CD4-positive, alpha-beta T cell (primary cell): ENCODE results near the gene TNXB. TPM values are rescaled to one million over a fixed set of nuclear protein-coding genes. Genes with fewer than 3 reads are reported as not detected.

Source experiments
- ATAC-seq: fragments of 200-7000 bp; cut with Tn5 transposase; one replicate; pipeline ENCODE4 v1.10.0; 2022; ENCODE audit warnings: mild to moderate bottlenecking; ENCODE audit not compliant: poor library complexity
- CTCF ChIA-PET: fragments of 350-600 bp; sonication (Branson Sonifier 250); formaldehyde crosslinking; loops from one replicate; lab custom pipeline; 2021; ENCODE audit warnings: antibody characterized with exemption, inconsistent platforms; lab: Charles Lee
- POLR2A ChIA-PET: fragments of 350-600 bp; sonication (Branson Sonifier 250); formaldehyde crosslinking; loops from one replicate; lab custom pipeline; 2021; ENCODE audit warnings: antibody characterized with exemption, inconsistent platforms; lab: Charles Lee
- DNase-seq, 14 experiments: peaks; one replicate each; pipeline ENCODE4 v3.0.0-alpha.2; 2013 to 2020; ENCODE audit warnings: mixed read lengths in 2 of 14
- H3K27ac ChIP-seq, 2 donors: one replicate each; pipeline versions ENCODE4 v1.5.1 to v1.7.0; 2013; ENCODE audit warnings: low read length in 2 of 2, low read depth in 1 of 2, mild to moderate bottlenecking in 1 of 2
- H3K27me3 ChIP-seq, 2 experiments: 1 replicate in 1 of 2; 2 replicates in 1 of 2; pipeline versions ENCODE4 v1.6.1 to v1.7.0; 2013; ENCODE audit warnings: low read length in 2 of 2, control low read depth in 1 of 2, mild to moderate bottlenecking in 1 of 2, moderate library complexity in 1 of 2; ENCODE audit not compliant: insufficient read depth in 2 of 2, control insufficient read depth in 1 of 2
- H3K36me3 ChIP-seq: one replicate; pipeline ENCODE4 v1.6.1; 2013; ENCODE audit warnings: low read length, control low read depth; ENCODE audit not compliant: insufficient read depth
- H3K4me1 ChIP-seq: one replicate; pipeline ENCODE4 v1.6.1; 2013; ENCODE audit warnings: low read length, control low read depth; ENCODE audit not compliant: insufficient read depth
- H3K4me3 ChIP-seq: one replicate; pipeline ENCODE4 v1.5.1; 2013; ENCODE audit warnings: mild to moderate bottlenecking, low read length, moderate library complexity
- H3K9me3 ChIP-seq, 2 experiments: 1 replicate in 1 of 2; 2 replicates in 1 of 2; pipeline versions ENCODE4 v1.6.1 to v1.7.0; 2013; ENCODE audit warnings: low read length in 2 of 2, mild to moderate bottlenecking in 2 of 2, control low read depth in 1 of 2, moderate library complexity in 1 of 2; ENCODE audit not compliant: control insufficient read depth in 1 of 2, insufficient read depth in 1 of 2
- H3K27ac Mint-ChIP-seq: one replicate; pipeline ENCODE4 v1.8.0; 2020; ENCODE audit warnings: mixed read lengths
- H3K27me3 Mint-ChIP-seq: one replicate; pipeline ENCODE4 v1.8.0; 2021; ENCODE audit warnings: mixed read lengths
- H3K36me3 Mint-ChIP-seq: one replicate; pipeline ENCODE4 v1.8.0; 2021; ENCODE audit warnings: low read depth, mixed read lengths
- H3K4me1 Mint-ChIP-seq: one replicate; pipeline ENCODE4 v1.8.0; 2021; ENCODE audit warnings: low read depth, mixed read lengths
- H3K4me3 Mint-ChIP-seq: one replicate; pipeline ENCODE4 v1.8.0; 2020; ENCODE audit warnings: mild to moderate bottlenecking, mixed read lengths
- H3K9me3 Mint-ChIP-seq: one replicate; pipeline ENCODE4 v1.8.0; 2020; ENCODE audit warnings: mixed read lengths
- CTCF ChIP-seq: fragments of 200-600 bp; IDR thresholded peaks from one replicate; pipeline ENCODE4 v1.8.0; 2022; ENCODE audit warnings: antibody characterized with exemption, mild to moderate bottlenecking
- intact Hi-C, 2 experiments: fragments of 100-400 bp; cut with DNase I in 1 of 2; cut with micrococcal nuclease in 1 of 2; formaldehyde crosslinking; loops; one replicate each; pipeline versions ENCODE4 v1.15.1 to v1.9.0; 2023 to 2025; cut with DNase I, micrococcal nuclease
- total RNA-seq, 174 experiments: library from RNA in 2 of 174; stranded (reverse) in 2 of 174; gene quantifications; one replicate each; pipeline ENCODE4 v1.2.3 and lab custom pipeline; 2021 to 2026

The TNXB gene
- total RNA-seq, 2 experiments from 2014 or later = 8.3 to 9.0 TPM

- peak in 1 of 14 experiments; percentile 35 for DNase-seq
- Mint-ChIP-seq H3K4me1 (peaks cover 46% of the 10 kb centered on the region), H3K27me3 (no peaks in the 10 kb centered on the region), H3K4me3 (peak overlapping the region; percentile 80), H3K9me3 (no peaks in the 10 kb centered on the region), H3K36me3 (peaks cover 31% of the 10 kb centered on the region), H3K27ac (peak overlapping the region; percentile 93)
- Histone ChIP-seq H3K9me3 (no peaks in the 10 kb centered on the region), H3K27me3 (no peaks in the 10 kb centered on the region), H3K27ac (peak overlapping the region; percentile 60 to 62), H3K36me3 (peaks cover 24% of the 10 kb centered on the region), H3K4me1 (peaks cover 45% of the 10 kb centered on the region), H3K4me3 (peak overlapping the region; percentile 72)
- TF ChIP-seq CTCF = no peak
- ATAC-seq = no peak
- CTCF ChIA-PET = interaction anchor here (1.0 to 2.5 kb wide), 4 partner anchors 10 to 66 kb away, joined by 3 to 14 read pairs (median 4); no protein-coding TSS in a partner anchor
- POLR2A ChIA-PET = interaction anchor here (0.9 to 5.6 kb wide), 18 partner anchors 12 to 842 kb away, joined by 3 to 48 read pairs (median 6); partner anchors contain the start of genes ABHD16A, AGPAT1, EHMT2 and GPSM3
- intact Hi-C loops = loop anchor here (1.0 to 10.0 kb wide), 9 partner anchors 25 to 1075 kb away; partner anchors contain the start of genes PPT2 (in 2 of the 2), CSNK2B (in 1 of the 2), HSD17B8 (in 1 of the 2) and LY6G5B (in 1 of the 2)
These were observed 20.4 kb upstream of the TNXB start for GRCh38 chr6:32129297-32130088.

GRCh38 chr6:32128751-32129296 is 19.7 kb upstream of the TNXB start:
- Mint-ChIP-seq H3K9me3 (no peaks in the 10 kb centered on the region), H3K27ac (peak overlapping the region; percentile 90), H3K4me3 (peak overlapping the region; percentile 99), H3K4me1 (peaks cover 52% of the 10 kb centered on the region), H3K36me3 (peaks cover 38% of the 10 kb centered on the region), H3K27me3 (no peaks in the 10 kb centered on the region)
- ATAC-seq (no peak), DNase-seq (peak in 1 of 14 experiments; percentile 43)
- no peaks in the 10 kb centered on the region for H3K27me3 ChIP-seq
- ChIA-PET CTCF (interaction anchor here (1.2 to 2.1 kb wide), 3 partner anchors 10 to 49 kb away, joined by 3 to 11 read pairs (median 6); no protein-coding TSS in a partner anchor), POLR2A (interaction anchor here (0.6 to 5.6 kb wide), 21 partner anchors 11 to 1148 kb away, joined by 3 to 48 read pairs (median 6); partner anchors contain the start of genes ABHD16A, AGPAT1, B3GALT4 and BAG6)
- no peak overlapping the region for H3K4me3 ChIP-seq
- H3K27ac ChIP-seq = peak overlapping the region in 1 of 2 donors; percentile 32
- intact Hi-C loops = loop anchor here in 1 of 2 experiments (1.0 to 10.0 kb wide), 3 partner anchors 67 to 726 kb away; partner anchors contain the start of genes NELFE, PSMB9, SKIC2 and TAP1
- H3K4me1 ChIP-seq = peaks cover 45% of the 10 kb centered on the region
- peaks cover 30% of the 10 kb centered on the region for H3K36me3 ChIP-seq
- TF ChIP-seq CTCF = no peak
- H3K9me3 ChIP-seq = no peaks in the 10 kb centered on the region
